Tibial nerve (tissue), 4 donors: Measurements from ENCODE around the gene TATDN3.

Source experiments
- EP300 ChIP-seq, 2 donors: sonication (generic); formaldehyde crosslinking; IDR thresholded peaks; one replicate each; pipeline ENCODE4 v1.6.1; 2017; ENCODE audit warnings: antibody characterized with exemption in 2 of 2, mild to moderate bottlenecking in 1 of 2
- POLR2A ChIP-seq, 2 donors: fragments of 450-650 bp; IDR thresholded peaks; one replicate each; pipeline ENCODE4 v1.6.1; 2017; ENCODE audit warnings: antibody characterized with exemption in 2 of 2, mild to moderate bottlenecking in 2 of 2, moderate library complexity in 2 of 2
- TF ChIP-seq, protein P1 (sequence below), 5 experiments: fragments of 200-600 bp in 3 of 5; fragments of 450-650 bp in 2 of 5; sonication (generic) in 3 of 5; IDR thresholded peaks; one replicate each; pipeline ENCODE4 v1.5.1; 2016 to 2019; ENCODE audit warnings: antibody characterized with exemption in 5 of 5, mild to moderate bottlenecking in 3 of 5, moderate library complexity in 2 of 5

DNA sequence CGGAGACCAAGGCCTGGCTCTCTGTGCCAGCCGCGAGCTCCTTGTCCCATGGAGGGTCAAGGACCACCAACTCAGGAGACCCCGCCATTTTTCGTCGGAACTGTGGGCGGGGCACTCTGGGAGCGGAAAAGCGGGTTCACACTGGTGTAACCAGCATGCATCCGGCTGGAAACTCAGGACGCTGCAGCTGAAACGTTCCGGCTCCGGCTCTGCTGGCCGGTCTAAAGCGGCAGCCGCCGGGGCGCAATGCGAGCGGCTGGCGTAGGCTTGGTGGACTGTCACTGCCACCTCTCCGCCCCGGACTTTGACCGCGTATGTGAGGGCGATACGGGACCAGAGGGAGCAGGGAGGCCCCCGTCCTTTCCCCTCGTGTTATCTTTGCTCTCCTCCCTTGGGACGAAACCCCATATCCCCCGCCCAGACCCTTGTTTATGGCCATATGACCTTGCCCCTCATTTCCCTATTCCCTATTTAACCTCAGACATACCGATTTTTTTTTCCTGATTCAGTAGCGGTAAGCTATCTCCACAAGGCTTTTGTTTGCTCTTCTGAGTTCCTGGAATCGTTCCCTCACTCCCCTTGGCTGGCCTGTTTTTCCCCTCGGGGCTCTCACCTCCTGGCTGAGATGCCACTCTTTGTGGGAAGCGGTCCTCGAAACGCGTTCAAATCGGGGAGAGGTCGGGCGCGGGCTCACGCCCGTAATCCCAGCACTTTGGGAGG is at the start of gene TATDN3, which contains the start of gene NSL1:
- TF ChIP-seq POLR2A (IDR thresholded peaks at IDR 0.05) (peak; percentile 58 to 76), EP300 (IDR thresholded peaks at IDR 0.05) (peak; percentile 85 to 98)
- TF ChIP-seq, protein P1, sequence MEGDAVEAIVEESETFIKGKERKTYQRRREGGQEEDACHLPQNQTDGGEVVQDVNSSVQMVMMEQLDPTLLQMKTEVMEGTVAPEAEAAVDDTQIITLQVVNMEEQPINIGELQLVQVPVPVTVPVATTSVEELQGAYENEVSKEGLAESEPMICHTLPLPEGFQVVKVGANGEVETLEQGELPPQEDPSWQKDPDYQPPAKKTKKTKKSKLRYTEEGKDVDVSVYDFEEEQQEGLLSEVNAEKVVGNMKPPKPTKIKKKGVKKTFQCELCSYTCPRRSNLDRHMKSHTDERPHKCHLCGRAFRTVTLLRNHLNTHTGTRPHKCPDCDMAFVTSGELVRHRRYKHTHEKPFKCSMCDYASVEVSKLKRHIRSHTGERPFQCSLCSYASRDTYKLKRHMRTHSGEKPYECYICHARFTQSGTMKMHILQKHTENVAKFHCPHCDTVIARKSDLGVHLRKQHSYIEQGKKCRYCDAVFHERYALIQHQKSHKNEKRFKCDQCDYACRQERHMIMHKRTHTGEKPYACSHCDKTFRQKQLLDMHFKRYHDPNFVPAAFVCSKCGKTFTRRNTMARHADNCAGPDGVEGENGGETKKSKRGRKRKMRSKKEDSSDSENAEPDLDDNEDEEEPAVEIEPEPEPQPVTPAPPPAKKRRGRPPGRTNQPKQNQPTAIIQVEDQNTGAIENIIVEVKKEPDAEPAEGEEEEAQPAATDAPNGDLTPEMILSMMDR (IDR thresholded peaks at IDR 0.05): peak in 1 of 5 experiments; percentile 27
